ENCODE results near the gene ERCC2.

DNA sequence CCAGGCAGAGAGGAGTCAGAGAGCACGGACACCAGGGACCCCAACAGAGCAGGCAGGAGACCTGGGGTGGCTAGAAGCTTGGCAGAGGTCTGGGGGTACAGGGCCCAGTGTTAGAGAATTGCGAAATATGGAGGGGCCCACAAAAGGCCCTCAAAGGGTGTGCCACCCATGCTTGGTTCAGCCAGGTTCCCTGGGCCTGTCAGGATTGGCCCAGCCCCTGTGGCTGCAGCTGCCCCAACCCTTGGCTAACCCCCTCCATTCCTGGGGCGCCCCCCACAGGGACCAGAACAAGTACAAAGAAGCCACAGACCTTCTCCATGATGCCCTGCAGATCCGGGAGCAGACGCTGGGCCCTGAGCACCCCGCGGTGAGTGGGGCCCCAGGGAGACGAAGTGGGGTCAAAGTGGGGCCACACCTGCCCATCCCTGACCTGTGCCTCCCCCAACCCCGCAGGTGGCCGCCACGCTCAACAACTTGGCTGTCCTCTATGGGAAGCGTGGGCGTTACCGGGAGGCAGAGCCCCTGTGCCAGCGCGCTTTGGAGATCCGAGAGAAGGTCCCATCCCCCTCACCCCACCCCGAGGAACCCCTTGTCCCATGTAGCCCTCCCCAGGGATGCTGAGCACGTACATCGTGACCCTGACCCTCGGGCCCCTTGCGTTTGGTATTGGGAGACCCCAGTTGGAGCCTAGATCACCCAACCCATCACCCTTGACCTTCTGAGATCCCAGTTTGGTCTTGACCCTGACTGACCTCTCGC lies 21.8 kb downstream of the ERCC2 start:
- TF ChIP-seq, protein P1, sequence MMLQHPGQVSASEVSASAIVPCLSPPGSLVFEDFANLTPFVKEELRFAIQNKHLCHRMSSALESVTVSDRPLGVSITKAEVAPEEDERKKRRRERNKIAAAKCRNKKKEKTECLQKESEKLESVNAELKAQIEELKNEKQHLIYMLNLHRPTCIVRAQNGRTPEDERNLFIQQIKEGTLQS (CRISPR knock-in tag; conservative IDR thresholded peaks at IDR 0.05): no peak
- TF ChIP-seq, protein P2, sequence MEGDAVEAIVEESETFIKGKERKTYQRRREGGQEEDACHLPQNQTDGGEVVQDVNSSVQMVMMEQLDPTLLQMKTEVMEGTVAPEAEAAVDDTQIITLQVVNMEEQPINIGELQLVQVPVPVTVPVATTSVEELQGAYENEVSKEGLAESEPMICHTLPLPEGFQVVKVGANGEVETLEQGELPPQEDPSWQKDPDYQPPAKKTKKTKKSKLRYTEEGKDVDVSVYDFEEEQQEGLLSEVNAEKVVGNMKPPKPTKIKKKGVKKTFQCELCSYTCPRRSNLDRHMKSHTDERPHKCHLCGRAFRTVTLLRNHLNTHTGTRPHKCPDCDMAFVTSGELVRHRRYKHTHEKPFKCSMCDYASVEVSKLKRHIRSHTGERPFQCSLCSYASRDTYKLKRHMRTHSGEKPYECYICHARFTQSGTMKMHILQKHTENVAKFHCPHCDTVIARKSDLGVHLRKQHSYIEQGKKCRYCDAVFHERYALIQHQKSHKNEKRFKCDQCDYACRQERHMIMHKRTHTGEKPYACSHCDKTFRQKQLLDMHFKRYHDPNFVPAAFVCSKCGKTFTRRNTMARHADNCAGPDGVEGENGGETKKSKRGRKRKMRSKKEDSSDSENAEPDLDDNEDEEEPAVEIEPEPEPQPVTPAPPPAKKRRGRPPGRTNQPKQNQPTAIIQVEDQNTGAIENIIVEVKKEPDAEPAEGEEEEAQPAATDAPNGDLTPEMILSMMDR (IDR thresholded peaks at IDR 0.05): no peak
- TF ChIP-seq, protein P3, sequence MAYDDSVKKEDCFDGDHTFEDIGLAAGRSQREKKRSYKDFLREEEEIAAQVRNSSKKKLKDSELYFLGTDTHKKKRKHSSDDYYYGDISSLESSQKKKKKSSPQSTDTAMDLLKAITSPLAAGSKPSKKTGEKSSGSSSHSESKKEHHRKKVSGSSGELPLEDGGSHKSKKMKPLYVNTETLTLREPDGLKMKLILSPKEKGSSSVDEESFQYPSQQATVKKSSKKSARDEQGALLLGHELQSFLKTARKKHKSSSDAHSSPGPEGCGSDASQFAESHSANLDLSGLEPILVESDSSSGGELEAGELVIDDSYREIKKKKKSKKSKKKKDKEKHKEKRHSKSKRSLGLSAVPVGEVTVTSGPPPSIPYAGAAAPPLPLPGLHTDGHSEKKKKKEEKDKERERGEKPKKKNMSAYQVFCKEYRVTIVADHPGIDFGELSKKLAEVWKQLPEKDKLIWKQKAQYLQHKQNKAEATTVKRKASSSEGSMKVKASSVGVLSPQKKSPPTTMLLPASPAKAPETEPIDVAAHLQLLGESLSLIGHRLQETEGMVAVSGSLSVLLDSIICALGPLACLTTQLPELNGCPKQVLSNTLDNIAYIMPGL (CRISPR knock-in tag; IDR thresholded peaks at IDR 0.05): no peak
- TF ChIP-seq, protein P4, sequence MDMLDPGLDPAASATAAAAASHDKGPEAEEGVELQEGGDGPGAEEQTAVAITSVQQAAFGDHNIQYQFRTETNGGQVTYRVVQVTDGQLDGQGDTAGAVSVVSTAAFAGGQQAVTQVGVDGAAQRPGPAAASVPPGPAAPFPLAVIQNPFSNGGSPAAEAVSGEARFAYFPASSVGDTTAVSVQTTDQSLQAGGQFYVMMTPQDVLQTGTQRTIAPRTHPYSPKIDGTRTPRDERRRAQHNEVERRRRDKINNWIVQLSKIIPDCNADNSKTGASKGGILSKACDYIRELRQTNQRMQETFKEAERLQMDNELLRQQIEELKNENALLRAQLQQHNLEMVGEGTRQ (CRISPR knock-in tag; IDR thresholded peaks at IDR 0.05): no peak
- TF ChIP-seq ZNF121 (CRISPR knock-in tag; IDR thresholded peaks at IDR 0.05) (no peak), IRF2 (CRISPR knock-in tag; IDR thresholded peaks at IDR 0.05; ENCODE audit: borderline replicate concordance, low read depth) (no peak), SP1 (CRISPR knock-in tag; conservative IDR thresholded peaks at IDR 0.05) (no peak)
